GM19239 (cell line): ENCODE measurements around the gene NUDT4.
"Not testable (repeated sequence)": the region's sequence is repeated elsewhere in the genome, so short reads cannot be mapped to it uniquely, and the experiment has no call there.

Source experiments
- DNase-seq: peaks from one replicate; pipeline ENCODE4 v3.0.0; 2011; ENCODE audit warnings: low spot score; ENCODE audit not compliant: insufficient read length
- FAIRE-seq: peaks from 2 replicates; lab custom pipeline; 2011; peaks lifted over from hg19 to GRCh38; lab: Jason Lieb, UNC

The NUDT4 gene

DNA sequence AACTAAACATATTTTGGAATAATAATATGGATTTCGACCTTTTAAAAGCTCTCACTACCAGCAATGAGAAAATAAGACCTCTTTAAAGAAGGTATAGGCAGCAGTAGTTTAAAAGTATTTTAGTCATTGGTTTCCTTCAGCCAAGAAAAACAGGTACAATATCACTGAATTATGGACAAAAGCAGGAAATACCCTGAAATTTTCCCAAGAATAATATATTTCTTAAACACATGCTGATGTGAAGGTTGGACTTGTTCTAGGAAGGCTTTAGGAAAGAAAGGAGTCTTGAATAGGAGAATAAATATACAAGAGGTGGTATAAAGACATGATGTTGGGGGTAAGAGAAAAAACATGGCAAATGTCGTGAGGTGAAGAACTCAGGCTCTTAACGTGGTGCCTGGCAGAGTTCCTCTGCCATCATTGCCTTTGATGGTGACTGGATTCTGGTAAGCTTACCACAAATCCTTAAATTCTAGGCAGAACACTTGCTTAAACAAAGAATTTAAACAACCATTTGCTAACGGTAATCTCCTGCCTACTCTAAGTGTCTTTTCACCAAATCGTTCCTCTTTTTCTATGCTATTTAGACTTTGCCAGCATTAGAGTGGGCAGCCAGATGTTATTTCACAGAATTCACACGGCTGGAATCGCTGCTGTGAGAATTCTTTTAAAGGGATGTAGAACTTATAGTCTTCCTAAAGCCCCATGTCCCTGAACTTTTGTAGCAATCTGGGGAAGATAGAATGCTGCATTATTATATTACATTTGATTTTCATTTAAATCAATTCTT lies 11.9 kb upstream of the NUDT4 start:
- no peak for DNase-seq
- no peak for FAIRE-seq

DNA sequence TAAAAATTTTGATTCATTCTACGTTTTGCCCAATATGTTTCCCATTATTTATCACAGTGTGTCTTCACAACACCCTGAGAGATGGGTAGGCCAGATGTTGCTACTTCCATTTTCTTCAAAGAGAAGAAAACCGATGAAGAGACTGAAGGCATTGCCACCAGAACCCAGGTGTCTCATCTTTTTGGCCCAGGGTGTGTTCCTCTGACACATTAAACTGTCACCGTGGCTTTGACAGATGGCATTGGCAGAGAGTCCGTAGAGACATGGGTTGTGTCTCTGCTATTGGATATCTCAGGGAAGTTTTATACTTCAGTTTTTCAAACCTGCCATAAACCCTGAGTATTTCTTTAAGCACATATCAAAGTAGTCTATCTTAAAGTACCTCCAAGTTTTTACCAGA lies 11.3 kb upstream of the NUDT4 start:
- DNase-seq (no peak), FAIRE-seq (no peak)

GRCh38 chr12:93368766-93369165 lies 9.0 kb upstream of the NUDT4 start:
- DNase-seq, result no peak
- no peak for FAIRE-seq

GRCh38 chr12:93369505-93369904 lies 8.2 kb upstream of the NUDT4 start:
- DNase-seq, result no peak
- no peak for FAIRE-seq

DNA sequence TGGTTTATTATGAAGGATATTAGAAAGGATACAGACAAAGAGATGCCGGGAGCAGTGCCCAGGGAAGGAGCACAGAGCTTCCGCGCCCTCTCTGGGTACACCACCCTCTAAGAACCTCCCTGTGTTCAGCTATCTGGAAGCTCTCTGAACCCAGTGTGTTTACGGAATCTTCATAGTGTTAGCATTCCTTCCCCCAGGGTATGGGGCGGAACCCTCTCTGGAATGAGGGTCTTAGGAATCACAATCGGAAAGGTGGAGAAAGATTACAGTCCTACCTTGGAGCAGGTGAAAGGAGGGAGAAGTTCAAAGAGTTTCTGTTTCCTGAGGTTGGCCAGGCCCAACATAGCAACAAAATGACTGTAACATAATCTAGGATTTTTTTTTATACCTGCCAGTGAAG lies 6.8 kb upstream of the NUDT4 start:
- DNase-seq (no peak), FAIRE-seq (no peak)

- FAIRE-seq, result no peak
- no peak for DNase-seq
These were observed 3.6 kb upstream of the NUDT4 start for GRCh38 chr12:93373961-93374656.

GRCh38 chr12:93375906-93376305 lies 1.8 kb upstream of the NUDT4 start:
- no peak for DNase-seq
- no peak for FAIRE-seq

DNA sequence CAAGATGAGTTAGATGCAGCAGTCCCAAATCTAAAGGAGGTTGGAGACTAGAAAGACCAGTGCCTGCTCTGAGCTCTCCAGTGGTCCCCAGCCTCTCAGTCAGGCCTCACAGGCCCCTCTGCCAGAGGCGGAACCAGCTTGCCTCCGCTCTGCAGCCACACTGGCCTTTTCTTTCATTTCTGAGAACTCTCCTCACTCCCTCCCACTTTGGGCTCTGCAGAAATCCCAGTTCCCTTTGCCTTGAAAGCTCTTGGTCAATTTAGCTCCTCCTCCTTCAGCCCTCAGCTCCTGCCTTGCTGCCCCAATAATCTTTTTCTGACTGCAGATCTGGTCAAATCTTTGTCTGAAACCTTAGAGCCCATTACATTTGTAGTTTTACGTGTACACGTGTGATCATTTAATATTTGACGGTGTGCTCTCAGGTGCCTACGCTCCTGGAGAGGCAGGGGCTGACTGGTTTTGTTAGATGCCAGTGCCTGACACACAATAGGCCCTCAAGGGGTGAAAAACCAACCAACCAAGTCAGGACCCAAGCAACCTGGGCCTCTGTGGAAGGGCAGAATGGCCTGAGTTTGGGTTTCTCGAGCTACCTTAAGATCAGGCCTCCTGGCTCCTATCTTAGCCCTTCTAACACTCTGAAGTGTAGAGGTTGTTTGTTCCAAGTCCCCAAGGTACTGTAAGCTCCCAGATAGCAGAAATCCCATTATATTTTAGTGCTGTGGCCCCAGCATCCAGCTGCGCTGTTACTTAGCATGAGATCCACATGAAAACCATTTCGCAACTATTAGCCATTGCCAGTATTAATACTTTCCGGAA lies 1.1 kb upstream of the NUDT4 start:
- no peak for FAIRE-seq
- no peak for DNase-seq

- DNase-seq (peak; percentile 62), FAIRE-seq (peak; percentile 79)
These were observed 672 bp downstream of the NUDT4 start for GRCh38 chr12:93378196-93378997.

DNA sequence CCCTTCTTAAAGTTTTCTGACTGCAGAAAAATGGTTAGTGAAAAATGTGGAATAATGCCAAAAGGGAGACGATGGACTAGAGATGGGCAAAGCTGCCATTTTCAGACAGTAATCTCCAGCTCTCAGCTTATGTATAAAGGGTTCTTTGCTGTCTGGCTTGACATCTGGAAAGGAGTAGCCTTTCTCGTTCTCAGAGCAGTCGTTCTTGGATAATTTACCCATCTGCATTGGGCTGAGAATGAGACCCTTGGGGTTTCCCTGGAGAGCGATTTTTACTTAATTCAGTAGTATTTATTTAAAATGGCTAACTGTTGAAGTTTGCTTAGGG lies 1.2 kb downstream of the NUDT4 start:
- no peak for DNase-seq
- FAIRE-seq, result no peak

- no peak for DNase-seq
- FAIRE-seq, result peak; percentile 28
These were observed 1.7 kb downstream of the NUDT4 start for GRCh38 chr12:93379326-93379980.

DNA sequence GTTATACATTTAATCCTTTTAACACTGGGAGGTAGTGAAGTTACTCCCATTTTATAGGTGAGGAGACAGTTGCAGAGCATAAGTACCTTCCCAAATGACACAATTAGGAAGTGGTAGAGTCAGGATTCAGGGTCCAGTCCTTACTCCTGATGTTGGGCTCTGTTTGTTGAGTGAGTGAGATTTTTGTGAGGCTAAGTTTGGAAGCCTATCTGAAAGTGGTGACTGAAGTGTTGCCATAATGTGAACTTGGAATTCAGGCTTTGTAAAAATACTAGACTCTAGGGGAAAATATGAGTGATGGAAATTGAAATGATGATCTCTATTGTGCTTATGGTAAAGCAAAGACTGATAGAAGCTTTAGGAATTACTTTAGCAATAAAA lies 2.2 kb downstream of the NUDT4 start:
- DNase-seq (no peak), FAIRE-seq (no peak)

GRCh38 chr12:93380480-93381121 lies 2.9 kb downstream of the NUDT4 start:
- no peak for FAIRE-seq
- no peak for DNase-seq

- no peak for FAIRE-seq
- no peak for DNase-seq
These were observed 3.6 kb downstream of the NUDT4 start for GRCh38 chr12:93381161-93381975.

DNA sequence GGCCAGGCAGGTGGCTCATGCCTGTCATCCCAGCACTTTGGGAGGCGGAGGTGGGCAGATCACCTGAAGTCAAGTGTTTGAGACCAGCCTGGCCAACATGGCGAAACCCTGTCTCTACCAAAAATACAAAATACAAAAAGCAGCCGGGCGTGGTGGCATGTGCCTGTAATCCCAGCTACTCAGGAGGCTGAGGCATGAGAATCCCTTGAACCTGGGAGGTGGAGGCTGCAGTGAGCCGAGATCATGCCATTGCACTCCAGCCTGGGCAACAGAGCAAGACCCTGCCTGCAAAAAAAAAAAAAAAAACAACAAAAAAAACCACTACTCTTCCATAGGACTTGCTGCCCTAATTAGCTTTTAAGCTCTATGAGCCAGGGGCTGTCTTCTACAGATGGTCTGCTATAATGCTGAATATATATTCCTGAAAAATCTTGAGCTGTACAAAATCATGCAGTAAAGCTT lies 4.3 kb downstream of the NUDT4 start:
- not testable (repeated sequence) for FAIRE-seq, DNase-seq

DNA sequence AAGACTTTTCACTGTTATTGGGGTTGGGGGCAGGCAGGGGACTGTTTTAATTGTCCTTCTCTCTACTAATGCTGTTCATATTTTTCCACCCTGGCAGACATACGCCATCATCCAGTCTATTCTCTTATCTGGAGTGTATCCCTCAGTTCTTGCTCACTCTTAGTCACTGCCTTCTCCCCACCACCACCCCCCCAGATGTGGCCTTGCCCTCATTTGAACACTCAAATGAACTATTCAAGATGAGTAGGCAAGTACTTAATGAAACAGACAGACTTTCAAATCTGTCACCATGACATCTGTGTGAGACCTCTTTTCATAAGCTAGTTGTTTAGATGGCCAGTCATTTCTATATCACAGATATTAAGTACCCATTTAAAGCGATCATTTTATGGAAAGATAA lies 10.1 kb downstream of the NUDT4 start:
- DNase-seq (no peak), FAIRE-seq (no peak)

DNA sequence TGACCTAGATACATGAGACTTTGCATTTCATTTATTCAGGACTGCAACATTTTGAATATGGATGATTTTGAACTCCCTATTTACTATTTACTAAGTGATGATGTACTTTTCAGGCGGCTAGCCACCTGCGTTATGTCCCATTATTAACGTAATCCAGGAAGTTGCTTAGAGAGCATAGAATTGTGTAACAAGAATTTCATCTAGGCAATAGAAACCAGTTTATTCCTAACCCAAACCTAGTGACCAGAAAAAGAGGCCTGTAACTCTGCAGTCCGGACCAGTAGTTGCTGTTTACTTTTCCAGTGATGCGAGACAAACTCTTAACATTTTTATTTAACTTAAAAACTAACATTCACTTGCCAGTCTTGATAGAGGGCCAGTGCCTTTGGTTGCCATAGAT lies 12.3 kb downstream of the NUDT4 start:
- DNase-seq (no peak), FAIRE-seq (no peak)

DNA sequence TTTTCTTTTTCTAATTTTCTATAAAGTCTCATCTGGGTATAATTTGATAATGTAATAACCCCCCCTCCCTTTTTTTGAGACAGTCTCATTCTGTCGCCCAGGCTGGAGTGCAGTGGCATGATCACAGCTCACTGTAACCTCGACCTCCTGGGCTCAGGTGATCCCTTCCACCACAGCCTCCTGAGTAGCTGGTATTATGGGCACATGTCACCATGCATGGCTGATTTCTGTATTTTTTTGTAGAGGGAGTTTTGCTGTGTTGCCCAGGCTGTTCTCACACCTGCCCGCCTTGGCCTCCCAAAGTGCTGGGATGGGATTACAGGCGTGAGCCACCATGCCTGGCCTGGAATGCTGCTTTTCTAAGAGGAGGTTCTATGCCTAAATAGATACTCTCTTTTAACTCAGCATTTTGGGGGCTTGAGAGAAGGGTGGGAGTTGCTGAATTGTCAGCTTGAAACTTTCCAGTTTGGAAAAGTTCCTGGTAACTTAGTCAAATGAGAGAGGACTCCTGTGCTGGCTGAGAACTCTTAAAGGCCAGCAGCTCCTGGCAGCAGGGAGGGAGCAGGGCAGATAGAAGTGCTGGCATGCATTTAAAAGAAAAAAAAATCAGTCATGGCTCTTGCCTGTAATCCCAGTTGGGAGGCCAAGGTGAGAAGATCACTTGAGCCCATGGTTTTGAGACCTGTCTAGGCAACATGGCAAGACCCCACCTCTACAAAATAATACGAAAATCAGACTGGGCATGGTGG lies 13.0 kb downstream of the NUDT4 start:
- FAIRE-seq (no peak), DNase-seq (no peak)
